Thoracic aorta (tissue), 2 donors: ENCODE results near the gene BEND7. TPM values are rescaled to one million over a fixed set of nuclear protein-coding genes. Genes with fewer than 3 reads are reported as not detected.

Source experiments
- ATAC-seq: fragments of 150-250 bp; one replicate; pipeline ENCODE4 v1.8.0; 2017; ENCODE audit warnings: low read depth; ENCODE audit not compliant: insufficient number of reproducible peaks, low FRiP score
- DNase-seq: peaks from one replicate; pipeline ENCODE4 v3.0.0-alpha.2; 2020; ENCODE audit warnings: low spot score
- H3K27ac ChIP-seq, 2 donors: fragments of 200-600 bp; sonication (generic); 1 replicate in 1 of 2; 2 replicates in 1 of 2; pipeline ENCODE4 v1.5.1; 2016; ENCODE audit warnings: mild to moderate bottlenecking in 2 of 2, moderate library complexity in 2 of 2
- H3K27me3 ChIP-seq: fragments of 200-600 bp; sonication (generic); replicated peaks from 2 replicates; pipeline ENCODE4 v1.6.0; 2016; ENCODE audit warnings: mild to moderate bottlenecking; ENCODE audit not compliant: insufficient read depth
- H3K36me3 ChIP-seq: fragments of 200-600 bp; sonication (generic); one replicate; pipeline ENCODE4 v1.5.1; 2016
- H3K4me1 ChIP-seq, 2 donors: fragments of 200-600 bp; sonication (generic); 1 replicate in 1 of 2; 2 replicates in 1 of 2; pipeline versions ENCODE4 v1.5.1 to v1.6.0; 2016; ENCODE audit warnings: low read depth in 2 of 2, mild to moderate bottlenecking in 1 of 2; ENCODE audit not compliant: control insufficient read depth in 1 of 2
- H3K4me3 ChIP-seq: fragments of 200-600 bp; sonication (generic); 2 replicates; pipeline ENCODE4 v1.5.1; 2016; ENCODE audit warnings: mild to moderate bottlenecking
- H3K9me3 ChIP-seq: fragments of 200-600 bp; sonication (generic); 2 replicates; pipeline ENCODE4 v1.5.1; 2016
- CTCF ChIP-seq: fragments of 200-600 bp; sonication (generic); IDR thresholded peaks from one replicate; pipeline ENCODE4 v1.5.1; 2019; ENCODE audit warnings: antibody characterized with exemption
- total RNA-seq, 2 donors: library from RNA; depleted of rRNA; stranded (reverse); fragments of >200 nt; gene quantifications; one replicate each; pipeline versions ENCODE4 v1.1.0 to v1.2.3, GENCODE V29; 2016

The BEND7 gene
- total RNA-seq, 2 donors from 2014 or later: 15.3 to 38.5 TPM

- Histone ChIP-seq H3K4me1 (no peaks in the 10 kb centered on the region), H3K36me3 (no peaks in the 10 kb centered on the region), H3K9me3 (no peaks in the 10 kb centered on the region), H3K27me3 (no peaks in the 10 kb centered on the region), H3K27ac (no peak overlapping the region), H3K4me3 (no peak overlapping the region)
- DNase-seq (no peak), ATAC-seq (no peak)
- no peak for TF ChIP-seq CTCF
Measured at GRCh38 chr10:13453896-13454295, 74.9 kb downstream of the BEND7 start.

GRCh38 chr10:13450069-13450468 is 78.7 kb downstream of the BEND7 start:
- Histone ChIP-seq H3K4me3 (no peak overlapping the region), H3K4me1 (no peaks in the 10 kb centered on the region), H3K9me3 (no peaks in the 10 kb centered on the region), H3K27me3 (no peaks in the 10 kb centered on the region), H3K27ac (no peak overlapping the region), H3K36me3 (peaks cover 6% of the 10 kb centered on the region)
- ATAC-seq: no peak
- no peak for DNase-seq
- TF ChIP-seq CTCF: no peak

- no peak for ATAC-seq
- H3K36me3 ChIP-seq: peaks cover 6% of the 10 kb centered on the region
- H3K9me3 ChIP-seq: no peaks in the 10 kb centered on the region
- H3K4me1 ChIP-seq: no peaks in the 10 kb centered on the region
- H3K27me3 ChIP-seq: no peaks in the 10 kb centered on the region
- TF ChIP-seq CTCF: no peak
- H3K4me3 ChIP-seq: no peak overlapping the region
- H3K27ac ChIP-seq: no peak overlapping the region
- no peak for DNase-seq
Measured at GRCh38 chr10:13449296-13449695, 79.5 kb downstream of the BEND7 start.

- DNase-seq: no peak
- H3K4me3 ChIP-seq: no peak overlapping the region
- no peak for TF ChIP-seq CTCF
- no peaks in the 10 kb centered on the region for H3K27me3 ChIP-seq
- ATAC-seq: no peak
- no peaks in the 10 kb centered on the region for H3K4me1 ChIP-seq
- no peaks in the 10 kb centered on the region for H3K9me3 ChIP-seq
- no peak overlapping the region for H3K27ac ChIP-seq
- peaks cover 6% of the 10 kb centered on the region for H3K36me3 ChIP-seq
Measured at GRCh38 chr10:13448216-13448615, 80.6 kb downstream of the BEND7 start.

- H3K9me3 ChIP-seq: no peaks in the 10 kb centered on the region
- H3K36me3 ChIP-seq: peaks cover 6% of the 10 kb centered on the region
- H3K27ac ChIP-seq: no peak overlapping the region
- TF ChIP-seq CTCF: no peak
- ATAC-seq: no peak
- DNase-seq: no peak
- H3K4me3 ChIP-seq: no peak overlapping the region
- H3K27me3 ChIP-seq: no peaks in the 10 kb centered on the region
- peaks cover under 1 to 2% of the 10 kb centered on the region in 2 donors for H3K4me1 ChIP-seq
Measured at GRCh38 chr10:13445656-13446400, 83.0 kb downstream of the BEND7 start.
